Breast epithelium (tissue), 4 donors: ENCODE measurements around the gene RASGRF2. TPM values are rescaled to one million over a fixed set of nuclear protein-coding genes. Genes with fewer than 3 reads are reported as not detected.

Experiments used
- DNase-seq, 2 donors: peaks; one replicate each; pipeline ENCODE4 v3.0.0-alpha.2; 2019; ENCODE audit warnings: low spot score in 2 of 2
- H3K27ac ChIP-seq, 2 donors: fragments of 200-600 bp; sonication (generic) in 1 of 2; one replicate each; pipeline ENCODE4 v1.5.1; 2016 to 2019; ENCODE audit warnings: mild to moderate bottlenecking in 1 of 2
- H3K27me3 ChIP-seq, 2 donors: fragments of 200-600 bp; sonication (generic) in 1 of 2; one replicate each; pipeline versions ENCODE4 v1.5.1 to v1.6.0; 2017 to 2019; ENCODE audit warnings: control low read depth in 1 of 2, mild to moderate bottlenecking in 1 of 2
- H3K36me3 ChIP-seq: fragments of 200-600 bp; one replicate; pipeline ENCODE4 v1.5.1; 2019
- H3K4me1 ChIP-seq, 2 donors: fragments of 200-600 bp; sonication (generic); one replicate each; pipeline ENCODE4 v1.5.1; 2016 to 2019; ENCODE audit warnings: control low read depth in 1 of 2
- H3K4me3 ChIP-seq, 3 donors: fragments of 200-600 bp; sonication (generic); 1 replicate in 2 of 3; 2 replicates in 1 of 3; pipeline ENCODE4 v1.5.1; 2016 to 2019; ENCODE audit warnings: mild to moderate bottlenecking in 3 of 3, moderate library complexity in 2 of 3
- H3K9me3 ChIP-seq, 2 donors: fragments of 200-600 bp; sonication (generic) in 1 of 2; one replicate each; pipeline ENCODE4 v1.5.1; 2016 to 2019; ENCODE audit warnings: control low read depth in 1 of 2
- CTCF ChIP-seq, 3 donors: fragments of 450-650 bp; IDR thresholded peaks; one replicate each; pipeline ENCODE4 v1.5.1; 2016 to 2017; ENCODE audit warnings: antibody characterized with exemption in 3 of 3, mild to moderate bottlenecking in 3 of 3, moderate library complexity in 3 of 3
- POLR2A ChIP-seq: fragments of 450-650 bp; IDR thresholded peaks from one replicate; pipeline ENCODE4 v1.6.1; 2016; ENCODE audit warnings: antibody characterized with exemption, mild to moderate bottlenecking, moderate library complexity
- POLR2AphosphoS5 ChIP-seq, 3 donors: sonication (generic); formaldehyde crosslinking; IDR thresholded peaks; one replicate each; pipeline ENCODE4 v1.6.1; 2017; ENCODE audit warnings: antibody characterized with exemption in 3 of 3
- intact Hi-C: fragments of 100-400 bp; cut with DNase I; formaldehyde crosslinking; loops from one replicate; pipeline ENCODE4 v1.15.1; 2023; ENCODE audit warnings: low total_unique reads
- total RNA-seq, 3 donors: library from RNA; depleted of rRNA; stranded (reverse); fragments of >200 nt; gene quantifications; one replicate each; pipeline ENCODE4 v1.1.0, GENCODE V29; 2016

The RASGRF2 gene
- total RNA-seq, 3 donors from 2014 or later = 6.1 to 15.7 (median 11.1) TPM

GRCh38 chr5:80926536-80926935 lies 33.6 kb upstream of the RASGRF2 start:
- TF ChIP-seq POLR2AphosphoS5 (IDR thresholded peaks at IDR 0.05) = no peak
- no peak for TF ChIP-seq POLR2A
- TF ChIP-seq CTCF (IDR thresholded peaks at IDR 0.05) = no peak
- Histone ChIP-seq H3K9me3 (no peaks in the 10 kb centered on the region), H3K27ac (no peak overlapping the region), H3K4me3 (no peak overlapping the region), H3K27me3 (no peaks in the 10 kb centered on the region), H3K4me1 (no peaks in the 10 kb centered on the region), H3K36me3 (no peaks in the 10 kb centered on the region)
- no peak for DNase-seq
- intact Hi-C loops = no loop called here

- no peaks in the 10 kb centered on the region for H3K9me3 ChIP-seq
- no peaks in the 10 kb centered on the region for H3K36me3 ChIP-seq
- H3K27me3 ChIP-seq = no peaks in the 10 kb centered on the region
- intact Hi-C loops = no loop called here
- H3K27ac ChIP-seq = no peak overlapping the region
- TF ChIP-seq POLR2A = no peak
- TF ChIP-seq CTCF (IDR thresholded peaks at IDR 0.05) = no peak
- no peak for TF ChIP-seq POLR2AphosphoS5 (IDR thresholded peaks at IDR 0.05)
- no peak for DNase-seq
- H3K4me3 ChIP-seq = no peak overlapping the region
- H3K4me1 ChIP-seq = no peaks in the 10 kb centered on the region
Observed at GRCh38 chr5:80926979-80927656, 33.0 kb upstream of the RASGRF2 start.

- no peak for DNase-seq
- Histone ChIP-seq H3K36me3 (no peaks in the 10 kb centered on the region), H3K27me3 (no peaks in the 10 kb centered on the region), H3K4me3 (no peak overlapping the region), H3K27ac (no peak overlapping the region), H3K9me3 (no peaks in the 10 kb centered on the region), H3K4me1 (no peaks in the 10 kb centered on the region)
- TF ChIP-seq CTCF (IDR thresholded peaks at IDR 0.05) = no peak
- no peak for TF ChIP-seq POLR2A
- TF ChIP-seq POLR2AphosphoS5 (IDR thresholded peaks at IDR 0.05) = no peak
- intact Hi-C loops = no loop called here
Observed at GRCh38 chr5:80928073-80928472, 32.1 kb upstream of the RASGRF2 start.

- no peak for DNase-seq
- Histone ChIP-seq H3K4me3 (no peak overlapping the region), H3K36me3 (no peaks in the 10 kb centered on the region), H3K27me3 (no peaks in the 10 kb centered on the region), H3K9me3 (no peaks in the 10 kb centered on the region), H3K4me1 (no peaks in the 10 kb centered on the region), H3K27ac (no peak overlapping the region)
- no peak for TF ChIP-seq CTCF (IDR thresholded peaks at IDR 0.05)
- no peak for TF ChIP-seq POLR2A
- TF ChIP-seq POLR2AphosphoS5 (IDR thresholded peaks at IDR 0.05) = no peak
- intact Hi-C loops = no loop called here
Observed at GRCh38 chr5:80930940-80931339, 29.2 kb upstream of the RASGRF2 start.

GRCh38 chr5:80931411-80931810 lies 28.8 kb upstream of the RASGRF2 start:
- H3K27ac ChIP-seq = no peak overlapping the region
- H3K27me3 ChIP-seq = no peaks in the 10 kb centered on the region
- TF ChIP-seq POLR2A (no peak), POLR2AphosphoS5 (IDR thresholded peaks at IDR 0.05) (no peak), CTCF (IDR thresholded peaks at IDR 0.05) (no peak)
- H3K4me1 ChIP-seq = no peaks in the 10 kb centered on the region
- intact Hi-C loops = no loop called here
- no peaks in the 10 kb centered on the region for H3K36me3 ChIP-seq
- H3K4me3 ChIP-seq = no peak overlapping the region
- no peaks in the 10 kb centered on the region for H3K9me3 ChIP-seq
- no peak for DNase-seq
